GM12878 (cell line): ENCODE measurements around the gene CDR2L.

Experiments used
- CBX3 ChIP-seq: fragments of 200-600 bp; sonication (generic); IDR thresholded peaks from 2 replicates; pipeline ENCODE4 v1.6.1; 2016; ENCODE audit warnings: low read depth, borderline replicate concordance
- ETV6 ChIP-seq, 2 experiments: fragments of 450-650 bp in 1 of 2; IDR thresholded peaks in 1 of 2; conservative IDR thresholded peaks in 1 of 2; 2 replicates each; pipeline ENCODE4 v1.6.1; 2014; ENCODE audit warnings: antibody characterized with exemption in 1 of 2, borderline replicate concordance in 1 of 2, low read depth in 1 of 2, mild to moderate bottlenecking in 1 of 2, moderate library complexity in 1 of 2
- HDAC2 ChIP-seq: fragments of 200-600 bp; sonication (generic); IDR thresholded peaks from 2 replicates; pipeline ENCODE4 v1.6.1; 2017
- HDAC6 ChIP-seq: fragments of 200-600 bp; sonication (generic); IDR thresholded peaks from one replicate; pipeline ENCODE4 v1.8.0; 2017; ENCODE audit warnings: antibody characterized with exemption; ENCODE audit not compliant: unreplicated experiment
- NBN ChIP-seq: fragments of 450-650 bp; IDR thresholded peaks from 2 replicates; pipeline ENCODE4 v1.6.1; 2016
- POLR2AphosphoS5 ChIP-seq: IDR thresholded peaks from 2 replicates; pipeline ENCODE4 v1.6.1; 2011; ENCODE audit warnings: mild to moderate bottlenecking, low read length, inconsistent platforms
- TAF1 ChIP-seq: IDR thresholded peaks from 2 replicates; pipeline ENCODE4 v1.6.1; 2011; ENCODE audit warnings: mild to moderate bottlenecking, low read depth, low read length, borderline replicate concordance
- USF1 ChIP-seq: IDR thresholded peaks from 2 replicates; pipeline ENCODE4 v1.6.1; 2011; ENCODE audit warnings: borderline replicate concordance, low read depth, mild to moderate bottlenecking, moderate library complexity, mixed read lengths, low read length; ENCODE audit not compliant: insufficient read depth; ENCODE audit errors: extremely low read length
- TF ChIP-seq, protein P1 (sequence below), 3 experiments: IDR thresholded peaks in 2 of 3; conservative IDR thresholded peaks in 1 of 3; 2 replicates each; pipeline ENCODE4 v1.5.1; 2011; ENCODE audit warnings: low read depth in 3 of 3, low read length in 3 of 3, mild to moderate bottlenecking in 3 of 3, control low read depth in 2 of 3, moderate library complexity in 2 of 3, inconsistent platforms in 1 of 3, mixed read lengths in 1 of 3; ENCODE audit not compliant: control insufficient read depth in 2 of 3, insufficient read depth in 1 of 3; ENCODE audit errors: extremely low read depth in 1 of 3

- TF ChIP-seq TAF1, result no peak
- no peak for TF ChIP-seq POLR2AphosphoS5
- no peak for TF ChIP-seq HDAC2
- TF ChIP-seq NBN, result no peak
- TF ChIP-seq, protein P1, sequence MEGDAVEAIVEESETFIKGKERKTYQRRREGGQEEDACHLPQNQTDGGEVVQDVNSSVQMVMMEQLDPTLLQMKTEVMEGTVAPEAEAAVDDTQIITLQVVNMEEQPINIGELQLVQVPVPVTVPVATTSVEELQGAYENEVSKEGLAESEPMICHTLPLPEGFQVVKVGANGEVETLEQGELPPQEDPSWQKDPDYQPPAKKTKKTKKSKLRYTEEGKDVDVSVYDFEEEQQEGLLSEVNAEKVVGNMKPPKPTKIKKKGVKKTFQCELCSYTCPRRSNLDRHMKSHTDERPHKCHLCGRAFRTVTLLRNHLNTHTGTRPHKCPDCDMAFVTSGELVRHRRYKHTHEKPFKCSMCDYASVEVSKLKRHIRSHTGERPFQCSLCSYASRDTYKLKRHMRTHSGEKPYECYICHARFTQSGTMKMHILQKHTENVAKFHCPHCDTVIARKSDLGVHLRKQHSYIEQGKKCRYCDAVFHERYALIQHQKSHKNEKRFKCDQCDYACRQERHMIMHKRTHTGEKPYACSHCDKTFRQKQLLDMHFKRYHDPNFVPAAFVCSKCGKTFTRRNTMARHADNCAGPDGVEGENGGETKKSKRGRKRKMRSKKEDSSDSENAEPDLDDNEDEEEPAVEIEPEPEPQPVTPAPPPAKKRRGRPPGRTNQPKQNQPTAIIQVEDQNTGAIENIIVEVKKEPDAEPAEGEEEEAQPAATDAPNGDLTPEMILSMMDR (IDR thresholded peaks at IDR 0.05 in 2 of 3, conservative IDR thresholded peaks at IDR 0.05 in 1 of 3; ENCODE audit: control insufficient read depth in 2 of 3, extremely low read depth in 1 of 3, insufficient read depth in 1 of 3, low read depth in 3 of 3, low read length in 3 of 3), result peak in 2 of 3 experiments; percentile 13 to 25; a peak in 3 of 6 replicates
- TF ChIP-seq CBX3, result no peak
- TF ChIP-seq USF1, result no peak
- no peak for TF ChIP-seq ETV6 (conservative IDR thresholded peaks at IDR 0.05 in 1 of 2, IDR thresholded peaks at IDR 0.05 in 1 of 2; ENCODE audit: borderline replicate concordance in 1 of 2, low read depth in 1 of 2)
- TF ChIP-seq HDAC6, result no peak
Measured at GRCh38 chr17:74963656-74964055, 23.8 kb upstream of the CDR2L start.
